ENCODE results near the gene ARMH4.

The ARMH4 gene

GRCh38 chr14:58066115-58066514 lies 85.9 kb downstream of the ARMH4 start:
- TF ChIP-seq, protein P1, sequence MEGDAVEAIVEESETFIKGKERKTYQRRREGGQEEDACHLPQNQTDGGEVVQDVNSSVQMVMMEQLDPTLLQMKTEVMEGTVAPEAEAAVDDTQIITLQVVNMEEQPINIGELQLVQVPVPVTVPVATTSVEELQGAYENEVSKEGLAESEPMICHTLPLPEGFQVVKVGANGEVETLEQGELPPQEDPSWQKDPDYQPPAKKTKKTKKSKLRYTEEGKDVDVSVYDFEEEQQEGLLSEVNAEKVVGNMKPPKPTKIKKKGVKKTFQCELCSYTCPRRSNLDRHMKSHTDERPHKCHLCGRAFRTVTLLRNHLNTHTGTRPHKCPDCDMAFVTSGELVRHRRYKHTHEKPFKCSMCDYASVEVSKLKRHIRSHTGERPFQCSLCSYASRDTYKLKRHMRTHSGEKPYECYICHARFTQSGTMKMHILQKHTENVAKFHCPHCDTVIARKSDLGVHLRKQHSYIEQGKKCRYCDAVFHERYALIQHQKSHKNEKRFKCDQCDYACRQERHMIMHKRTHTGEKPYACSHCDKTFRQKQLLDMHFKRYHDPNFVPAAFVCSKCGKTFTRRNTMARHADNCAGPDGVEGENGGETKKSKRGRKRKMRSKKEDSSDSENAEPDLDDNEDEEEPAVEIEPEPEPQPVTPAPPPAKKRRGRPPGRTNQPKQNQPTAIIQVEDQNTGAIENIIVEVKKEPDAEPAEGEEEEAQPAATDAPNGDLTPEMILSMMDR (IDR thresholded peaks at IDR 0.05), result no peak
- H3K79me2 ChIP-seq, result no peaks in the 10 kb centered on the region
- H3K9ac ChIP-seq, result no peak overlapping the region
- H3K9me3 ChIP-seq (ENCODE audit: control insufficient read depth, low read length), result no peaks in the 10 kb centered on the region
- H3K4me3 ChIP-seq (ENCODE audit: low read depth, low read length), result no peak overlapping the region
- H3K27ac ChIP-seq, result no peak overlapping the region
- H3K27me3 ChIP-seq (ENCODE audit: control insufficient read depth, insufficient read depth, low read length), result no peaks in the 10 kb centered on the region
- no peak overlapping the region for H3K4me2 ChIP-seq (ENCODE audit: low read length)
- no peaks in the 10 kb centered on the region for H3K4me1 ChIP-seq
- H2AFZ ChIP-seq, result no peak overlapping the region
- no peaks in the 10 kb centered on the region for H3K36me3 ChIP-seq (ENCODE audit: control insufficient read depth, insufficient read depth, low read length)

DNA sequence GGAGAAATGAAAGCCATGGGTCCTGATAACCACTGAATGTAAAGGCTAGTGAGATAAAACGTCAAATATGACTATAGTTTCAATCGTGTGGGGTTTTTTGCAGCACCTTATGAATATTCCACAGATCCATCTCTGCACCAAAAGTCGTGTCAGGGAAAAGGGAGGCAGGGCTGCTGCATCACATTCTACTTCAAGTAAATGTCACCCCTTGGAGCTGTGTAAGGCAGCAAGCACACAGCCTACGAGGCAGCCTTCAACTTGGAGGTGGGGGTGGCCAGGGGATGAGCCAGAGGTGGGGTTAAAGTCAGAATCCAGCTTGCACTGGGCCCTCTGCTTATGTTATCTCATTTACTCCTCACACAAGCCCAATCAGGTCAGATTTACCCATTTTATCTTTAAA lies 90.4 kb downstream of the ARMH4 start:
- Histone ChIP-seq H3K9ac (no peak overlapping the region), H2AFZ (no peak overlapping the region), H3K9me3 (ENCODE audit: control insufficient read depth, low read length) (no peaks in the 10 kb centered on the region), H3K27ac (no peak overlapping the region), H3K79me2 (no peaks in the 10 kb centered on the region), H3K4me3 (ENCODE audit: low read depth, low read length) (no peak overlapping the region), H3K4me2 (ENCODE audit: low read length) (no peak overlapping the region), H3K27me3 (ENCODE audit: control insufficient read depth, insufficient read depth, low read length) (no peaks in the 10 kb centered on the region), H3K4me1 (no peaks in the 10 kb centered on the region), H3K36me3 (ENCODE audit: control insufficient read depth, insufficient read depth, low read length) (no peaks in the 10 kb centered on the region)
- TF ChIP-seq, protein P1 (IDR thresholded peaks at IDR 0.05), result no peak

GRCh38 chr14:58060898-58061297 lies 91.1 kb downstream of the ARMH4 start:
- H3K36me3 ChIP-seq (ENCODE audit: control insufficient read depth, insufficient read depth, low read length), result no peaks in the 10 kb centered on the region
- no peak overlapping the region for H3K4me3 ChIP-seq (ENCODE audit: low read depth, low read length)
- no peak overlapping the region for H2AFZ ChIP-seq
- no peaks in the 10 kb centered on the region for H3K79me2 ChIP-seq
- no peak overlapping the region for H3K9ac ChIP-seq
- no peaks in the 10 kb centered on the region for H3K9me3 ChIP-seq (ENCODE audit: control insufficient read depth, low read length)
- H3K27me3 ChIP-seq (ENCODE audit: control insufficient read depth, insufficient read depth, low read length), result no peaks in the 10 kb centered on the region
- H3K4me2 ChIP-seq (ENCODE audit: low read length), result no peak overlapping the region
- TF ChIP-seq, protein P1 (IDR thresholded peaks at IDR 0.05), result no peak
- no peaks in the 10 kb centered on the region for H3K4me1 ChIP-seq
- no peak overlapping the region for H3K27ac ChIP-seq

DNA sequence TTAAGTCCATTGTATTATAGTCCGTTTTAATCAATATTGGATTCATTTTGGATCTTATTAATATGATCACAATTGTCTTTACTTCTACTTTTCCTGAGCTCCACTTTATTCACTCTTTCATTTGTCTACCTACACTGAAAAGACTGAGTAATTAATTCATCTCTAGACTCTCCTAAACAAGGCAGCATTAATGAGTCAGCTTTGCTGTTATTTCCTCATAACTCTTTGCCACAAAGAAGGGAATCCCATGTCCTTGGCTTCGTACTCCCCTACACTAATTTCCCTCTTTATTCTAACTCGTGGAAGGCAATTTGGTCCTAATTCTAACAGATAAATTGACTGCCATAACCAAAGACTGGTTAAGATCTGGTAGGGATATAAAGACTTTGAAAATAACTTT lies 91.9 kb downstream of the ARMH4 start:
- Histone ChIP-seq H3K79me2 (no peaks in the 10 kb centered on the region), H3K36me3 (ENCODE audit: control insufficient read depth, insufficient read depth, low read length) (no peaks in the 10 kb centered on the region), H3K27ac (no peak overlapping the region), H3K9me3 (ENCODE audit: control insufficient read depth, low read length) (no peaks in the 10 kb centered on the region), H3K4me3 (ENCODE audit: low read depth, low read length) (no peak overlapping the region), H3K4me1 (no peaks in the 10 kb centered on the region), H2AFZ (no peak overlapping the region), H3K9ac (no peak overlapping the region), H3K4me2 (ENCODE audit: low read length) (no peak overlapping the region), H3K27me3 (ENCODE audit: control insufficient read depth, insufficient read depth, low read length) (no peaks in the 10 kb centered on the region)
- TF ChIP-seq, protein P1 (IDR thresholded peaks at IDR 0.05), result no peak

DNA sequence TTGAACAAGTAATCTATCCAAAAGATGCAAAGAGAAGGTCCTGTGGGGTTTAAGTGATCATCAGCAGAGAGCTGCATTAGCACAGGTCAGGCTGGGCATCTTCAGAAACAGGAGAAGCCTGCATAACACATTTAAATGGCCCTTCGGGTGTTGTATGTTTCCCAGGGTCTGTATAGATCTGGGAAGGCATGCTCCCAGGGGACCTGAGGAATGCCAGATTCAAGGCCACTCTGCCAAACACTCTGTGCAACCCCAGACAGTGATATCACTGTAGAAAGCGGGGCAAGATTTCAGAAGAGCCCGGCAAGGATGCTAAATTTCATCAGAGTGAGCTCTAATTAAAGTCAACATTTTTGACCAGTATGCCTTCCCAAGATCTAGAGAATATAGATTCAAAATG lies 92.9 kb downstream of the ARMH4 start:
- Histone ChIP-seq H3K4me2 (ENCODE audit: low read length) (no peak overlapping the region), H3K4me1 (no peaks in the 10 kb centered on the region), H2AFZ (no peak overlapping the region), H3K36me3 (ENCODE audit: control insufficient read depth, insufficient read depth, low read length) (no peaks in the 10 kb centered on the region), H3K9ac (no peak overlapping the region), H3K9me3 (ENCODE audit: control insufficient read depth, low read length) (no peaks in the 10 kb centered on the region), H3K4me3 (ENCODE audit: low read depth, low read length) (no peak overlapping the region), H3K79me2 (no peaks in the 10 kb centered on the region), H3K27me3 (ENCODE audit: control insufficient read depth, insufficient read depth, low read length) (no peaks in the 10 kb centered on the region), H3K27ac (no peak overlapping the region)
- TF ChIP-seq, protein P1 (IDR thresholded peaks at IDR 0.05), result no peak

Data from parathyroid adenoma (tissue), 2 donors.